Stimulated activated CD4-positive, alpha-beta T cell treated with anti-CD3 and anti-CD28 coated beads, Interleukin-15, amount 100 ng/mL, for 48 hours (primary cell): Measurements from ENCODE around the gene ARHGAP1.

Experiments
- DNase-seq, 2 donors: peaks; one replicate each; pipeline ENCODE4 v3.0.0-alpha.2; 2020; ENCODE audit warnings: low read depth in 2 of 2

Gene ARHGAP1

DNA sequence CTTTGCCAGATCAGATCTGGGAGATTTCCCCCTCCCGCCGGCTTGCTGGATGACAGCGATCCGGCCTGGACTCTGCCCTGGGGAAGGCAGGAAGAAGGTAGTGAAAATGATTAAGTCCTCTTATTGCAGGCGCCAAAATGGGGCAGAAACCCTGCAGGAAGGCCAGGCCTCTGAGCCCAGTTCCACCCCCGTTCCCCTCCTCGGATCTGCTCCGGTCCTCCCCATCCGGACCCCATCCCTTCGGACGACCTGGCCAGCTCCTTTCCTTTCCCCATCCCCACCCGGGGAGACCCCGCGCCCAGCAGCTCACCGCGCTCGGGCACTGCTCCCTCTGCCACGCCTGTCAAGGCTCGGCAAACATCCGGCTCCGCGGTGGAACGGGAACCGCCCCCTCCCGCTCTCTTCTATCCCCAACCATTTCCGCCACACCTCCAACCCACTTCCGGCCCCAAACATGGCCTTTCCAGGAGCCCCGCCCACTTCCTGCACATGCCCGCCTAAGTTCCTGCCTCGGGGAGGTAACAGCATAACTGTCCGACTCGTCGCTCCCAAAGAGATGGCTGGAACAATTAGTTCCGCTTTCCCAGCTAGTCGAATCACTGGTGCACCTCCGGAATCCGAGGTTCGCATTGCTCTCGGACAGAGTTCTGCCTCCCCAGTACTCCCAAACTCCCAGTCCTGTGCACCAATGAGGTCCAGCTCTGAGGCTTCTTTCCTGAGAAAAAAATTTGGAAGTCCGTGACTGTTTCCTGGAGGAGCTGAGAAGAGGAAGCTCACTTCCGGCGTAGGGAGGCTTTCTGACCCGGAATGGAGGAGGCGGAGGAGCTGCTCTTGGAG lies at the start of gene ARHGAP1, which contains the start of gene ZNF408:
Gene ARHGAP1, minus strand, starts transcription at position 379 of the 837 bp plus-strand sequence. CDS start 4,512 bp downstream, outside the sequence.
Gene ZNF408, plus strand, starts transcription at position 791 of the 837 bp plus-strand sequence. Its CDS starts 17 bp downstream, at position 808.
- peak; percentile 99 for DNase-seq

DNA sequence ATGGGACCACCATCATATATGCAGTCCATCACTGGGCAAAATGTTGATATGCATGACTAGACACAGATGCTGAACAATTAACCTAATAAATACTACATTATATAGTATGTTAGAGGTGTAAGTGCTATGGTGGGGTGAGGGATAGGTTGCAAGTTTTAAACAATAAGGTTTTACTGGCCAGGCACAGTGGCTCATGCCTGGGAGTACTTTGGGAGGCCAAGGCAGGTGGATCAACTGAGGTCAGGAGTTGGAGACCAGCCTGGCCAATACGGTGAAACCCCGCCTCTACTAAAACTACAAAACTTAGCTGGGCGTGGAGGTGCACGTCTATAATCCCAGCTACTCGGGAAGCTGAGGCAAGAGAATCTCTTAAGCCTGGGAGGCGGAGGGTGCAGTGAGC lies 46.7 kb upstream of the ARHGAP1 start:
- no peak for DNase-seq

DNA sequence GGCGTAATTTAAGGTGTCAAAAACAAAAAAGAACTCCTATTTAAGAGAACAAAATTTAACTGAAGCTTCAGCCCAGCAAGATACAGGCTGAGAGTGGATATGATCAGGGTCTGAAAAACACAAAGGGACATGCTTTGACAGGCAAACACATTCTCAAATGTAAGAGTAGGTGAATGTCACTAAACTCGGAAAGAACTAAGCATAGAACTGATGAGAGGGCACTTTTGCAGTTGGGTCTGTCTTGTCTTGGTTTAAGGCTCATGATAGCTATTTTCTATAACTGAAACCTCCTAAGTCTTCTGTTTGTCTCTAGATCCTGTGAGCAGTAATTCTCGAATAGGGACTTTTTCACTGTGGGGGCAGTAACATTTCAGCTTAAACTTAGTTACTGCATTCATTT lies 45.6 kb upstream of the ARHGAP1 start:
- DNase-seq = no peak

DNA sequence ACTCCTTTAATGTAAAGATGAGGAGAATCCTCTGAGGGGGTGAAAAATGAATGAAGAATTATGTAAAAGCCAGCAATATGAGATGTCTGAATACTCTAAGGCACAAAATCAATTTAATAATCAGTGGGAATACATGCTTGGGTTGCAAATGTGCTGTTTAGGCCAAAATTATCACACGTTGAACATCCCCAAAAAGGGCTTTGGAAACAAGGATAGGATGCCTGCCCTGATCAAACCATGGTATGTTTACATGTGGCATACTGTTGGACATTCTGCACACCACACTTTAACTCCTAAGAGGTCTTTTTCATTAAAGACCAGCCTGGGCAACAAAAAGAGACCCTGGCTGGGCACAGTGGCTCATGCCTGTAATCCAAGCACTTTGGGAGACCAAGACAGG lies 44.9 kb upstream of the ARHGAP1 start:
- DNase-seq = no peak

DNA sequence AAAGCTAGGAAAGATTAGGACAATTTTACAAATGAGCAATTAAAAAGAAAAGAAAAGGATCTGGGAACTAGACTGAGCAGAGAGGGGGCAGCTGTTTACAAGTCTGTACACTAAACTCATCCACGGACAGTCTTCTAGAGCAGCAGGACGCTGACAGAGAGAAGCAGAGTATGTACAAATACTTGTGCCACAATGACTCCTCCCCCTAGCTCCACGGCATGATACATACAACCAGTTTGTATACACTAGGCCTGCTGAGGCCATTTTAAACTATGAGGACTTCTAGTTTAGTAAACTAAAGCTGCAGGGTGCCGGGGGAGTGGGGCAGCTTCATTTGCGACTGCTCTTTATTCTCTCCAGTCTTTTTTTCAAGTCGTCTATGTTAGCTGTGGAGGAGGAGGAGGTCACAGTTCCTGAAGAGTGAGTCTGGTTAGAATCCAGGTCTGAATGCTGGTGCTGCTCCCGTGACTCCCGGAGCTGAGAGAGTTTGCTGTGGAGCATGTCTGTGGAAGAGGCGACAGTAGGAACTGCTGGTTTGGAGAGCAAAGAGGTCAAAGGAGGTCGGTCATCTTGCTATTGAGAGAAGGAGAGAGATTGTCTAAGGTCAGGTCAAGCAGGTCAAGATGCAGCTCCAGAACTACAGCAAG lies 43.4 kb upstream of the ARHGAP1 start:
- DNase-seq = no peak

DNA sequence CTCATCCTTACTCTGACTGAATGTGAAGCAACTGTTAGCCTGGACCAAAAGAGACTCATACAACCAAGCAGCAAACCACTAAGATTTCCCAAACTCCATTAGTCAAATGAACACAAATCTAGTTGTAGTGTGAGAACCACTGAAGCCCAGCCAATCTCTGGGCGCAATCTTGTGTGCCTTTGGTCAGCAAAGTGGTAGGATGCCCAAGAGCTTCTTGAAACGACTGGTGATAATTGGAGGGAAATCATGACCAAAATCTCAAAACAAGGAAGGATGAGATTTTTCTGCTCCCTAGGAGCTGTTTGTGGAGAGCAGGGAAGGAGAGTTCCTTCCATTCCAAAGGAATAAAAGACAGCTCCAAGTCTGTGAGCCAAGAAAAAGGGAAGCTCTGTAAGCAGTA lies 42.6 kb upstream of the ARHGAP1 start:
- no peak for DNase-seq

DNA sequence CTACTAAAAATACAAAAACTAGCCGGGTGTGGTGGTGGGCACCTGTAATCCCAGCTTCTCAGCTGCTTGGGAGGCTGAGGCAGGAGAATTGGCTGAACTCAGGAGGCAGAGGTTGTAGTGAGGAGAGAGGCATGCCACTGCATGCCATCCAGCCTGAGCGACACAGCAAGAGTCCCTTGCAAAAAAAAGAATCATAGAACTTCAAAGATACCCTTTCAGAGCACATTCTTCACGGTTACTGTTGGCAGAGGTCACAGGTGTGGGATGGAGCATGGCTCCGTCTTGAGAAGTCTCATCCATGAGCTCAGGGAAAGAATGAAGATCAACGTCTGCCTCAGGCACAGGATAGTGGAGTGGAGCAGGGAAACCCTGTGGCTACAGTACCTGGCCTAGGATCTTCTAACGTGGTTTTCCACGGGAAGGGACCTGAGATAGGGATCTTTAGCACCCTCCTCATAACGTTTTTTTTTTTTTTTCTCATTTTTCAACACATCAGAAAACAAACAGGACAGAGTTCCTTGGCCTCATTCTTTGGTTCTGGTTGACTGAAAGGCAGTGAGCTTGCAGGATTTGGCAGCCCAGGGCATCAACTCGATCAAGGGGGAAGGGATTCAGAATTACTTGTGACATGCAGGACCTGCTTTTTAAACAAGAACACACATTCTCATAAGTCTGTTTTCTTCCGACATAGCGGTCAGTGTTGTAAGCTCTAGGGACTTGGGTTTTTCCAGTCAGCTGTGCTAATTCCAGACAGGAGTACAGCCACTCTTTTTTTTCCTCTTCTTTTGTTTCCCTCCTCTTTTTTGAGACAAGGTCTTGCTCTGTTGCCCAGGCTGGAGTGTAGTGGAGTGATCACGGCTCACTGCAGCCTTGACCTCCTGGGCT lies 41.4 kb upstream of the ARHGAP1 start:
- no peak for DNase-seq

DNA sequence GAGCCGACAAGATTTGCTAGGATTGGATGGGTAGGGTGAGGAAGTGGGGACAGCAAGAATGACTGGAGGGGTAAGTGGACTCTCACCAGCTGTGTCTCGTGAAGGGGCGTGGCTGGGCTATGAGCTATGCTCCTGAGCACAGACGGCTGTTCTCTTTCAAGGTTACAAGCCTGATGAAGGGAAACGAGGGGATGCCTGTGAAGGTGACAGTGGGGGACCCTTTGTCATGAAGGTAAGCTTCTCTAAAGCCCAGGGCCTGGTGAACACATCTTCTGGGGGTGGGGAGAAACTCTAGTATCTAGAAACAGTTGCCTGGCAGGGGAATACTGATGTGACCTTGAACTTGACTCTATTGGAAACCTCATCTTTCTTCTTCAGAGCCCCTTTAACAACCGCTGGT lies 38.5 kb upstream of the ARHGAP1 start:
- no peak for DNase-seq

DNA sequence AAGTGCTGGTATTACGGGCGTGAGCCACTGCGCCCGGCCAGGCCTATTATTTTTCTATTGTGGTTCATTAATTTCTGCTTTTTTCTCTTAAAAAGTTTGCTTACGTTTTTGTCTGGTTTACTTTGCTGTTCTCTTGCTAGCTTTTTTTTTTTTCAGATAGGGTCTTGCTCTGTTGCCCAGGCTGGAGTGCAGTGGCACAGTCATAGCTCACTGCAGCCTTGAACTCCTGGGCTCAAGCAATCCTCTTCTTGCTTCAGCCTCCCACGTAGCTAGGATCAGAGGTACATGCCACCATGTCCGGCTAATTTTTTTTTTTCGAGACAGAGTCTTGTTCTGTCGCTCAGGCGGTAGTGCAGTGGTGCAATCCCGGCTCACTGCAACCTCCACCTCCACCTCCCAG lies 37.3 kb upstream of the ARHGAP1 start:
- DNase-seq = no peak

DNA sequence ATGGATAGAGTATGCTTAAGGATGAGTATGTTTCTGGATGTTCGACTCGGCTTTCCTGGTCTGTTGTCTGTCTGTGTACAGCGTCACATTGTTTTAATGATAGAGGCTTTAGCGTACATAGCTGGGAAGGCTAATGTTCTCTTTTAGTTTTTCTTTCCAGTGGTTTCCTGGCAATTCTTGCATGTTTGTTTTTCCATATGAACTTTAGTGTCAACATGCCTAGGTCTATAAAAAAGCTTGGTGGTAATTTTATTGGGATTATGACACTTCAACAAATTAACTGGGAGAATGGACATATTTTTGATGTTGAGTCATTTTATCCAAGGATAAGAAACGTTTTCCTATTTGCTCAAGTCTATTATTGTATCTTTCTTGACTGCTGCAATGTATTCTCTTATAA lies 36.2 kb upstream of the ARHGAP1 start:
- DNase-seq = no peak

DNA sequence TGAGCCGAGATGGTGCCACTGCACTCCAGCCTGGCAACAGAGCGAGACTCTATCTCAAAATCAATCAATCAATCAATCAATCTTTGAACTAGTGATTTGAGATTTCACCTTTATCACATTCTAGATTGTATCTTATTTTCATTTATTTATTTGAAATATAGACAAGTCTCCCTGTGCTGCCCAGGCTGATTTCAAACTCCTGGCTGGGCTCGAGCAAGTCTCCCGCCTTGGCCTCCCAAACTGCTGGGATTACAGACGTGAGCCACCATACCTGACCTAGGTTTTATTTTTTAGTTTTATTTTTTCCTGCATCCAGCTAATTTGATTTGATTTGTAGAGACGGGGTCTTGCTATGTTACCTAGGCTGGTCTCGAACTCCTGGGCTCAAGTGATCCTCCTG lies 35.7 kb upstream of the ARHGAP1 start:
- no peak for DNase-seq

DNA sequence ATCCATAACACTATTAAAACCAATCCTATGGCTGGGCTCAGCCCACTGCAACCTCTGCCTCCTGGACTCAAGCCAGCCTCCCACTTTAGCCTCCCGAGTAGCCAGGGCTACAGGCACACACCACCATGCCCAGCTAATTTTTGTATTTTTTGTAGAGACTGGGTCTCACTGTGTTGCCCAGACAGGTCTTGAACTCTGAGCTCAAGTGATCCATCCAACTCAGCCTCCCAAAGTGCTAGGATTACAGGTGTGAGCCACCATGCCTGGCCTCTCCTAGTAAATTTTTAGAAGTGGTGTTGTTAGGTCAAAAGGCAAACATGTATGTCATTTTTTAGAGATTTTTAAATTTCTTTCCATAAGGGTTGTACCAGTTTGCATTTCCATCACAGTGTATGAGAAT lies 32.8 kb upstream of the ARHGAP1 start:
- DNase-seq = no peak

DNA sequence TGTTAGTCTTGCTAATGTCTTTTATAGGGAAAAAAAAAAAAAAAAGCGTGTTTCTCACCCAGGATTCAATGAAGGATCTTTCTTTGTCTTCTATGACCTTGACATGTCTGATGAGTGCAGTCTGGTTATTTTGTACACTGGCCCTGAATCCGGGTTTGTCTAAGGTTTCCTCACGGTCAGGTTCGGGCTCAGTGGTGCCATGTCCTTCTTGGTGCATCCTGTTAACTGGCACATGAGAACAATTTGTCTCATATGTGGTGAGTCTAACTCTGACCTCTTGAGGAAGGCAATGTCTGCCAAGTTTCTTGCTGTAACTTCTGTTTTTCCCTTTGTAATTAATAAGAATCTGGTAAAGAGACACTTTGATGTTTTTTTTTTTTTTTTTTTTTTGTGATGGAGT lies 31.1 kb upstream of the ARHGAP1 start:
- DNase-seq = no peak

DNA sequence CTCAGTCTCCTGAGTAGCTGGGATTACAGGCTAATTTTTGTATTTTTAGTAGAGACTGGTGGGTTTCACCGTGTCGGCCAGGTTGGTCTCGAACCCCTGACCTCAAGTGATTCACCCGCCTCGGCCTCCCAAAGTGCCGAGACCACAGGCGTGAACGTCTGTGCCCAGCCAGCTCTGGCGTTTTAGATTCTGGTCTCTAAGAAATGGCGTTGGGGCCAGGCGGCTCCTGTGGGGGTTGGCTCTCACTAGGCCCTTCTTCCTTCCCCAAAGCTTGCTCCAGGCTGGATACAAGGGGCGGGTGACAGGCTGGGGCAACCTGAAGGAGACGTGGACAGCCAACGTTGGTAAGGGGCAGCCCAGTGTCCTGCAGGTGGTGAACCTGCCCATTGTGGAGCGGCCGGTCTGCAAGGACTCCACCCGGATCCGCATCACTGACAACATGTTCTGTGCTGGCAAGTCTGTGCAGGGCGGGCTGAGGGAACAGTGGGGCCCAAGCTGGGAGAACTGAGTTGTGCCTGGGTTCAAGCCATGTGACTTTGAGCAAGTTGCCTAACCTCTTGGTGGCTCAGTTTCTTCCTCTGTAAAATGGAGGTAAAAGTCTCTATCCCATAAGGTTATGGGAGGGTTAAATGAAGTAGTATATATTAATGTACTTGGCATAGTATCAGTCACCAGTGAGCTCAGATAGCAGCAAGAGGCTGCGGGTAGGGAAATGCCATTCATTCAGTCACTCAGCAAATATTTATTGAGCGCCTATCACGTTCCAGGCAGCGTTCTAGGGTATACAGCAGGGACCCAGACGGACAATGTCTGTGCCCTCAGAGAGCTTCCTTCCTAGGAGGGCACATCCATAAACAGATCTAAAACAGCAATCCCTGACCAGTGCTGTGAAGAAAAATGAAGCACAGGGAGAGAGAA lies 28.9 kb upstream of the ARHGAP1 start:
- DNase-seq = no peak

DNA sequence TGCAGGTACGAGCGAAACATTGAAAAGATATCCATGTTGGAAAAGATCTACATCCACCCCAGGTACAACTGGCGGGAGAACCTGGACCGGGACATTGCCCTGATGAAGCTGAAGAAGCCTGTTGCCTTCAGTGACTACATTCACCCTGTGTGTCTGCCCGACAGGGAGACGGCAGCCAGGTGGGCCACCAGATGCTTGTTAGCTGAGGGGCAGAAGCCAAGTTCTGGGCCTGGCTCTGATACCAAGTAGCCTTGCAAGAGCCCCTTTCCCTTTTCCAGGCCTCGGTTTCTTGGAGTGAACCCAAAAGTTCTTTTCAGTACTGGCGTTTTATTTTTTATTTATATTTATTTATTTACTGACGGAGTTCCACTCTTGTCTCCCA lies 28.2 kb upstream of the ARHGAP1 start:
- DNase-seq = no peak

DNA sequence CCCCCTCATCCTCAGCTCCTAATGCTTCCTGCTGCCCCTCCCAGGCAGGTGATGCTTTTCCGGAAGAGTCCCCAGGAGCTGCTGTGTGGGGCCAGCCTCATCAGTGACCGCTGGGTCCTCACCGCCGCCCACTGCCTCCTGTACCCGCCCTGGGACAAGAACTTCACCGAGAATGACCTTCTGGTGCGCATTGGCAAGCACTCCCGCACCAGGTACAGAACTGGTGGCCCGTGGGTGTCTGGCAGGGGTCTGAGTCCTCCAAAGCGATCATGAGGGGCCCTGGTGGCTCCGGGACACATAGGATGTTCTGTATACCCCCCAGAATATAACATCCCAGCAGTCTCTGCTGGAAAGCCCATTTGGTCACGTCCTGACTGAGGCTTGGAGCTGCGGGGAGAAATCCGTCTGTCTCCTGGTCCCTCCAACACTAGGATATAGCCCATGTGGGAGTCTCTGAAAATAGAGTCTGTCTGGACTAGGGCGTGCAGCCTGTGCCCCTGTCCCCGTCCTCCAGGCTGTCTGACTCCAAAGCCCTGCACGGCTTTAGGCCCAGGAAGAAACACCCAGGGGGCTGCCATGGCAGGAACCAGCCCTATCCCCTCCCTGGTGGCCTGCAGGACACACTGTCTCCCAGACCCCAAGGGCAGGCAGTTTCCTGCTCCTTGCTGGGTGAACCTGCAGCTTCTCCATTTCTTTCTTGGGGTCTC lies 27.7 kb upstream of the ARHGAP1 start:
- no peak for DNase-seq

DNA sequence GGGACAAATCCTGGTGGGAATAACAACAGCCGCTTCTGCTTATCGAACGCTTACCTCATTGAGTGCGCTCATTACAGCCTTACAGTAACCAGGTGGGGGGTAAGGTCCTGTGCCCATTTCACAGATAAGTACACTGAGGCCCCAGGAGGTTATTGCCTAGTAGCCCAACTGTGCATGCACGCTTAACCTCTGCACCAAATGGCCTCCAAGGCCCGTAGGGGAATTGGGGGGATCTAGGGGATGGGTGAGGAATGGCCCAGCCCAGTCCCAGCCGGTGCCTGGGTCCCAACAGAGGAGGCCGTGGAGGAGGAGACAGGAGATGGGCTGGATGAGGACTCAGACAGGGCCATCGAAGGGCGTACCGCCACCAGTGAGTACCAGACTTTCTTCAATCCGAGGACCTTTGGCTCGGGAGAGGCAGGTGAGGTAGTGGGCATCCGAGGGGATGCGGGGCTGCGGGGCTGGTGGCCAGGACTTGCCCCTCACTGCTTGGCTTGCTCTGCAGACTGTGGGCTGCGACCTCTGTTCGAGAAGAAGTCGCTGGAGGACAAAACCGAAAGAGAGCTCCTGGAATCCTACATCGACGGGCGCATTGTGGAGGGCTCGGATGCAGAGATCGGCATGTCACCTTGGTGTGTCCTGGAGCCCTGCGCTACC lies 25.9 kb upstream of the ARHGAP1 start:
- no peak for DNase-seq

DNA sequence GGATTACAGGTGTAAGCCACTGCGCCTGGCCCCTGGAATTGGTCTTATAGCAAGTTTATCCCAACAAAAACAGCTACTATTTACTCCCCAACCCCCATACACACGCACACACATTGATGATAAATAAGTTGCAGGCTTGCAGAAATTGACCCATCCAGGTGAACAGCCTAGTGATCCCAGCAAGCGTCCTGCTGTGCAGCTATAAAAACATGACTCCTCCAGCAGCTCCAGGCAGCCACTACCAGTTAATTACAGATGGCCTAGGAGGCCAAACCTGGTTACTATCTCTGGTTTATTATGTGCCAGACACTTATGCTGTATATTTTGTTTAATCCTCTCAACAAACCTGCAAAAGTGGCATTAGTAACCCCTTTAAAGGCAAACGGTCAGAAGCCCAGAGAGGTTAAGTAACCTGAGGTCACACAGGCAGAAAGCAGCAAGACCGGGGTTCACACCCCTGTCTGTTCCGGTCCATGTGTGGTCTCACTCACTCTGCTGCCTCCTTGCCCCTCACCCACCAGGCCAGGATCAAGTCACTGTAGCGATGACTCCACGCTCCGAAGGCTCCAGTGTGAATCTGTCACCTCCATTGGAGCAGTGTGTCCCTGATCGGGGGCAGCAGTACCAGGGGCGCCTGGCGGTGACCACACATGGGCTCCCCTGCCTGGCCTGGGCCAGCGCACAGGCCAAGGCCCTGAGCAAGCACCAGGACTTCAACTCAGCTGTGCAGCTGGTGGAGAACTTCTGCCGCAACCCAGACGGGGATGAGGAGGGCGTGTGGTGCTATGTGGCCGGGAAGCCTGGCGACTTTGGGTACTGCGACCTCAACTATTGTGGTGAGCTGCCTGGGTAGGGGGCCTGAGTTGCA lies 25.2 kb upstream of the ARHGAP1 start:
- DNase-seq = no peak

DNA sequence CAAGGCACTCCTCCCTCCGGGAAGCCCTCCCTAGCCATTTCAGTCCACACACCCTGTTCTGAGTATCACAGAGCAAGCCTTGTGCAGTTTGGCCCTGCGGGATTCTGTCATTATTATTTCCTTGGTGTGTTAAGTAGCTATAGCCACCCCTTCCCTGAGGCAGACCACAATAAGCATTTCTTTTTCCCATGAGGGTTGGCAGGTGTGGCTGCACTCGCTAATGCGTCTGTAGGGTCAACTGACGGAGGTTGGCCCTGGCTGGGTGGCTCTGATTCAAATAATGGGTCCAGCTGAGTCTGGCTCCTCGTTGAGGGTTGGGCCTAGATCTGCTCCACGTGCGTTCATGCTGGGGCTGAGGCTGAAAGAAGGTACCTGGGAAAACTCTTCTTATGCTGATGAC lies 23.7 kb upstream of the ARHGAP1 start:
- DNase-seq = no peak
